ENCODE data around the gene LIMK1.

DNA sequence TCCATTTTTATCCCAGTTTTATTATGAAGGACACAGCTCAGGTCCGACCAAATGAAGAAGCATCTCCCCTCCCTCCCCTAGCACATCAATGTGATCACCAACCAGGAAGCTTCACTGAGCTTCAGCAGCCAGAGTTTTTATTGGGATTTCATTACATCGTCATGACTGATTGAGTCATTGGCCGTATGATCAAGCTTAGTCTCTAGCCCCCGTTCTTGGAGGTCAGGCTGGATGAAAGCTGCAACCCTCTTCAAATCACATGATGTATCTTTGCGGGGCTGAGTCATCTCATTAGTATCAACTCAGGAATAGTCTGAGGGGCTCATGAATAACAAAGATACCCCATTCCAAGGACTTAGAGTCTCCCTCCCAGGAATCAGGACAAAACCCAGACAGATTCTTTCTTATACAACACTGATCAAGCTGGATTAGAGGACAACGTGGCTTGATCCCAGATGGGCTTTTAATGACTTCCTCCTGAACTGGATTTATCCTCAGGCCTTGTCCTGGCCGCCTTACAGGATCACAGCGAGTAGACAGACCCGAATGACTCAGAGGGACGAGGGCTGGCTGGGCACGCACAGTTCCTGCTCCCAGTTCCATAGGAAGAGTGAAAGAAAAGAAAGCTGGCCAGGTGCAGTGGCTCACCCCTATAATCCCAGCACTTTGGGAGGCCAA lies 14.5 kb downstream of the LIMK1 start:
- TF ChIP-seq, protein P1, sequence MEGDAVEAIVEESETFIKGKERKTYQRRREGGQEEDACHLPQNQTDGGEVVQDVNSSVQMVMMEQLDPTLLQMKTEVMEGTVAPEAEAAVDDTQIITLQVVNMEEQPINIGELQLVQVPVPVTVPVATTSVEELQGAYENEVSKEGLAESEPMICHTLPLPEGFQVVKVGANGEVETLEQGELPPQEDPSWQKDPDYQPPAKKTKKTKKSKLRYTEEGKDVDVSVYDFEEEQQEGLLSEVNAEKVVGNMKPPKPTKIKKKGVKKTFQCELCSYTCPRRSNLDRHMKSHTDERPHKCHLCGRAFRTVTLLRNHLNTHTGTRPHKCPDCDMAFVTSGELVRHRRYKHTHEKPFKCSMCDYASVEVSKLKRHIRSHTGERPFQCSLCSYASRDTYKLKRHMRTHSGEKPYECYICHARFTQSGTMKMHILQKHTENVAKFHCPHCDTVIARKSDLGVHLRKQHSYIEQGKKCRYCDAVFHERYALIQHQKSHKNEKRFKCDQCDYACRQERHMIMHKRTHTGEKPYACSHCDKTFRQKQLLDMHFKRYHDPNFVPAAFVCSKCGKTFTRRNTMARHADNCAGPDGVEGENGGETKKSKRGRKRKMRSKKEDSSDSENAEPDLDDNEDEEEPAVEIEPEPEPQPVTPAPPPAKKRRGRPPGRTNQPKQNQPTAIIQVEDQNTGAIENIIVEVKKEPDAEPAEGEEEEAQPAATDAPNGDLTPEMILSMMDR (conservative IDR thresholded peaks at IDR 0.05) = no peak
- no peak for TF ChIP-seq ZFX (IDR thresholded peaks at IDR 0.05)
